Measurements from ENCODE around the gene STX11. TPM values are rescaled to one million over a fixed set of nuclear protein-coding genes. Genes with fewer than 3 reads are reported as not detected.

Gene STX11
- total and polyA plus RNA-seq, 2 experiments from 2014 or later = 1.1 to 2.2 TPM

DNA sequence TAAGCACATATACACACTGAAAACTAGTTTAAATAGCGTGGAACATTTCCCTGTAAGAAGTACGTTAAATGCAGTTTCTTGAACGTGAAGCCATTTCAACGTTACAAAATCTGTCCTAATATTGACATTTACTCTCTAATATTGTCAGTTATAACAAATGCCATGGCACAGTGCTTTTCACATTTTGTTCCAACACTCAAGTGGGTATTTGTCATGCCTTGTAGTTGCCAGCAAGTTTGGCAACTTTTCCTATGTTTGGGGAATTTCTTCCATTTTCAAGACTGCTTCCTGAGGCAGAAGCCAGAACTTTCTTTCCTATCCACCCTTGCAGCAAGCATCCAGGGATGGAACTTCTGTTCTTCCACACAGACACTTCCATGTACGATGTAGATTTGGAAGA lies 63.0 kb downstream of the STX11 start:
- in situ Hi-C loops (cut with MboI) = no loop called here
- no peaks in the 10 kb centered on the region for H3K36me3 ChIP-seq (ENCODE audit: low read depth)
- peaks cover 20% of the 10 kb centered on the region for H3F3A ChIP-seq (ENCODE audit: insufficient read depth)
- no peak overlapping the region for H3K4me2 ChIP-seq (ENCODE audit: unreplicated experiment)
- H3K9me2 ChIP-seq (ENCODE audit: insufficient read depth) = no peaks in the 10 kb centered on the region
- TF ChIP-seq EZH2phosphoT487 (IDR thresholded peaks at IDR 0.05; ENCODE audit: insufficient read depth, low read depth) (no peak), EZH2 (IDR thresholded peaks at IDR 0.05; ENCODE audit: insufficient read depth, poor library complexity, severe bottlenecking) (no peak)
- no peaks in the 10 kb centered on the region for H4K20me1 ChIP-seq (ENCODE audit: insufficient read depth)
- DNase-seq = no peak
- 68 to 70% methylated on average over 5 of the region's 5 CpGs for WGBS, 2 experiments (ENCODE audit: low coverage in 1 of 2, low lambda C conversion rate in 2 of 2, missing lambda C conversion rate in 2 of 2)
- H3K4me3 ChIP-seq = no peak overlapping the region
- H3K27ac ChIP-seq = no peak overlapping the region
- no peak overlapping the region for H2AFZ ChIP-seq
- H3K9me3 ChIP-seq (ENCODE audit: low read depth) = no peaks in the 10 kb centered on the region
- H3K4me1 ChIP-seq (ENCODE audit: insufficient read depth) = peaks cover 6% of the 10 kb centered on the region; the same call in 1 of the 2 replicates
- H3K27me3 ChIP-seq (replicated peaks; ENCODE audit: insufficient read depth) = peaks cover 4% of the 10 kb centered on the region; the same call in 1 of the 2 replicates
- no peaks in the 10 kb centered on the region for H3K79me2 ChIP-seq (ENCODE audit: insufficient read depth)
- H3K9ac ChIP-seq = no peak overlapping the region

DNA sequence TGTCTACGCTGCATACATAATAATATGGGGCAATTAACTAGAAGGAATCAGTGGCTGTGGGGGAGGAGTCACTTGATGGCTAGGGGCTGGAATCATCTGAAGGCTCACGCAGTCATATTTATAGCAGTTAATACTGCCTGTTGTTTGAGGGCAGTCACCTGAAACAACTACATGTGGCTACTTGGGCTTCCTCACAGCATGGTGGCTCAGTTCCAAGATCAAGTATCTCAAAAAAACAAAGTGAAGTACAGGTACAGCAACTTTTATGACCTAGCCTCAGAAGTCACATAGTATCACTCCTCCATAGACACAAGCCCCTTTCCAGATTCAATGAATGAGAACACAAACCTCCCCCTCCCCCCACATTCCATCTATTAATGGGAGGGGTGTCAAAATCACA lies 63.7 kb downstream of the STX11 start:
- WGBS, 2 experiments (ENCODE audit: low coverage in 1 of 2, low lambda C conversion rate in 2 of 2, missing lambda C conversion rate in 2 of 2) = 96 to 99% methylated on average over 2 of the region's 2 CpGs
- Histone ChIP-seq H3K9me3 (ENCODE audit: low read depth) (no peaks in the 10 kb centered on the region), H4K20me1 (ENCODE audit: insufficient read depth) (no peaks in the 10 kb centered on the region)

DNA sequence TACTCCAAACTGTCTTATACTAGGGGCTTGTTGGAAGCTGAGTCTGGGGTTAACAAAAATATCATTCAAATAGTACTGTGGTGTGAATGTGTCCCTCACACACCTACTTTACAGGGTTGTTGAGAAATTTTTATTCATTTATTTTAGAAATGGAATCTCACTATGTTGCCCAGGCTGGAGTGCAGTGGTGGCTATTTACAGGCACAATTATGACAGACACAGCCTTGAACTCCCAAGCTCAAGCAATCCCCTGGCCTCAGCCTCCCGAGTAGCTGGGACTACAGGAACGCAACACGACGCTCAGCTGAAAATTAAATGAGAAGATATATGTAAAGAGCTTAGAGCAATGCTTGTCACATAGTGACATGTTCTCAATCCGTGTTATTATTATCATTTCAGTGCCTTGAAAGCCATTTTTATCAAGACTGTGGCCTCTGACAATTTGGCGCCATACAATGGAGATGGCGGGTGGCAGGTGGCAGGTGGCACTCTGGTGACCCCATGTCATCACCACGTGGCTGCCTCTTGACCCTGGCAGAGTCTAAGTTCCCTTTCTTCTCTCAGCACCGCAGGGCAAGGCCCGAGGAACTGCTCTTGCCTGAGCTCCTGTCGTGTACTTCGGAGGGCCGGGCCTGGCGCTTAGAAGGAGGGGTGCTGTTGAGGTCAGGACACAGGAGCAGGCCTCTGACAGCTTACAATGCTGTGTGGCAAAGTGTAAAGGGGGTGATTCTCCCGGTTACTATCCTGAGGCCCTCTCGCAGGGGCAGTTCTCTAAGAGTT lies 64.5 kb downstream of the STX11 start:
- peak overlapping the region; percentile 84 for H3K4me2 ChIP-seq (ENCODE audit: unreplicated experiment)
- DNase-seq = no peak

More for the DNA sequence above, 63.7 kb downstream of the STX11 start:
- Histone ChIP-seq H3K9ac (no peak overlapping the region), H3K4me1 (ENCODE audit: insufficient read depth) (peaks cover 6% of the 10 kb centered on the region; the same call in 1 of the 2 replicates), H3K9me2 (ENCODE audit: insufficient read depth) (no peaks in the 10 kb centered on the region), H2AFZ (no peak overlapping the region), H3K36me3 (ENCODE audit: low read depth) (no peaks in the 10 kb centered on the region), H3K4me2 (ENCODE audit: unreplicated experiment) (no peak overlapping the region), H3K4me3 (no peak overlapping the region), H3K79me2 (ENCODE audit: insufficient read depth) (no peaks in the 10 kb centered on the region), H3F3A (ENCODE audit: insufficient read depth) (peaks cover 20% of the 10 kb centered on the region), H3K27me3 (replicated peaks; ENCODE audit: insufficient read depth) (no peaks in the 10 kb centered on the region), H3K27ac (no peak overlapping the region)
- no peak for DNase-seq
- in situ Hi-C loops (cut with MboI) = no loop called here
- TF ChIP-seq EZH2 (IDR thresholded peaks at IDR 0.05; ENCODE audit: insufficient read depth, poor library complexity, severe bottlenecking) (no peak), EZH2phosphoT487 (IDR thresholded peaks at IDR 0.05; ENCODE audit: insufficient read depth, low read depth) (no peak)

DNA sequence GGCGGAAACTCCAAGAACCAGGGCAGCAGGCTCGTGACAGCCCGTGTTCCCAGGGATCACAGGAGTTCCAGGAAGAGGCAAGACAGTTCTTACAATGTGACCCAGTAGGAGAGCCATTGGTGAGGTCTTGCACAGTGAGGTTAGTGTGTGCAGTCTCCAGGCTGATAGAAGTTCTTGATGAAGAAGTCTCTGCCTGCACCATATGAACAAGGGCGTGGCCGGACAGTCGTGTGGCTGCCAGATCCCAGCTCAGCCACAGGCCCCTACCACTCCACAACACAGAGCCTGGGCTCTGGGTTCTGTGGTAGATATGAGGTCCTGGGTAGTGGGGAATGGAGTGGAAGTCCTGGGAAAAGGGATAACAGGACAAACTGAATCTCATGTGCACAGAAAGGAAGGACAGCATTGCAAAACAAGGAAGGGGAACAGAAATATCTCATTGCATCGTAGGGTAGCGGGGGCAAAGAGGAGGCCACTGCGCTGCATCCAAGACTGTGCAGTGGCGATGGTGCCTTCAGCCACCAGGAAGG lies 65.2 kb downstream of the STX11 start:
- peaks cover 20% of the 10 kb centered on the region for H3F3A ChIP-seq (ENCODE audit: insufficient read depth)
- H3K9ac ChIP-seq = peak overlapping the region; percentile 94
- H3K27me3 ChIP-seq (replicated peaks; ENCODE audit: insufficient read depth) = no peaks in the 10 kb centered on the region
- H3K9me2 ChIP-seq (ENCODE audit: insufficient read depth) = no peaks in the 10 kb centered on the region
- WGBS, 2 experiments (ENCODE audit: low coverage in 1 of 2, low lambda C conversion rate in 2 of 2, missing lambda C conversion rate in 2 of 2) = 15 to 18% methylated on average over 10 of the region's 10 CpGs
- H3K27ac ChIP-seq = peak overlapping the region; percentile 94
- no peaks in the 10 kb centered on the region for H3K79me2 ChIP-seq (ENCODE audit: insufficient read depth)
- H3K4me1 ChIP-seq (ENCODE audit: insufficient read depth) = peaks cover 6% of the 10 kb centered on the region; the same call in 1 of the 2 replicates
- peak; percentile 70 for DNase-seq
- no peaks in the 10 kb centered on the region for H3K9me3 ChIP-seq (ENCODE audit: low read depth)
- peak overlapping the region; percentile 97 for H2AFZ ChIP-seq
- H4K20me1 ChIP-seq (ENCODE audit: insufficient read depth) = no peaks in the 10 kb centered on the region
- no peak for TF ChIP-seq EZH2phosphoT487 (IDR thresholded peaks at IDR 0.05; ENCODE audit: insufficient read depth, low read depth)
- no peak for TF ChIP-seq EZH2 (IDR thresholded peaks at IDR 0.05; ENCODE audit: insufficient read depth, poor library complexity, severe bottlenecking)
- no peaks in the 10 kb centered on the region for H3K36me3 ChIP-seq (ENCODE audit: low read depth)
- peak overlapping the region; percentile 82 for H3K4me3 ChIP-seq
- peak overlapping the region; percentile 84 for H3K4me2 ChIP-seq (ENCODE audit: unreplicated experiment)
- in situ Hi-C loops (cut with MboI) = loop anchor here (5.0 kb wide), 1 partner anchor 118 kb away; the partner anchor contains the start of gene SF3B5

More for the DNA sequence above, 64.5 kb downstream of the STX11 start:
- H3K9me2 ChIP-seq (ENCODE audit: insufficient read depth) = no peaks in the 10 kb centered on the region
- H3F3A ChIP-seq (ENCODE audit: insufficient read depth) = peaks cover 20% of the 10 kb centered on the region
- H3K79me2 ChIP-seq (ENCODE audit: insufficient read depth) = no peaks in the 10 kb centered on the region
- H3K36me3 ChIP-seq (ENCODE audit: low read depth) = no peaks in the 10 kb centered on the region
- no peaks in the 10 kb centered on the region for H3K9me3 ChIP-seq (ENCODE audit: low read depth)
- H3K9ac ChIP-seq = peak overlapping the region; percentile 94
- no peak for TF ChIP-seq EZH2phosphoT487 (IDR thresholded peaks at IDR 0.05; ENCODE audit: insufficient read depth, low read depth)
- TF ChIP-seq EZH2 (IDR thresholded peaks at IDR 0.05; ENCODE audit: insufficient read depth, poor library complexity, severe bottlenecking) = no peak
- 82 to 83% methylated on average over 16 of the region's 16 CpGs for WGBS, 2 experiments (ENCODE audit: low coverage in 1 of 2, low lambda C conversion rate in 2 of 2, missing lambda C conversion rate in 2 of 2)
- peaks cover 6% of the 10 kb centered on the region; the same call in 1 of the 2 replicates for H3K4me1 ChIP-seq (ENCODE audit: insufficient read depth)
- in situ Hi-C loops (cut with MboI) = loop anchor here (5.0 kb wide), 1 partner anchor 118 kb away; the partner anchor contains the start of gene SF3B5
- no peak overlapping the region for H3K4me3 ChIP-seq
- H3K27ac ChIP-seq = peak overlapping the region; percentile 94
- peak overlapping the region; percentile 97 for H2AFZ ChIP-seq
- H3K27me3 ChIP-seq (replicated peaks; ENCODE audit: insufficient read depth) = no peaks in the 10 kb centered on the region
- no peaks in the 10 kb centered on the region for H4K20me1 ChIP-seq (ENCODE audit: insufficient read depth)

Measured in GM23248 (cell line).